Skin epidermis (tissue), 12 donors: ENCODE measurements around the gene MMP23B.
"Not testable (repeated sequence)": the region's sequence is repeated elsewhere in the genome, so short reads cannot be mapped to it uniquely, and the experiment has no call there.

Source experiments
- H3K27ac ChIP-seq, 21 experiments: fragments of 200-600 bp; sonication (generic) in 11 of 21; one replicate each; pipeline ENCODE4 v1.5.0; 2020; ENCODE audit warnings: mild to moderate bottlenecking in 3 of 21, inconsistent platforms in 2 of 21, moderate library complexity in 2 of 21
- H3K4me3 ChIP-seq, 7 experiments: fragments of 200-600 bp; sonication (generic) in 2 of 7; one replicate each; pipeline ENCODE4 v1.5.0; 2020; ENCODE audit warnings: inconsistent platforms in 2 of 7, mild to moderate bottlenecking in 2 of 7, moderate library complexity in 1 of 7

The MMP23B gene

DNA sequence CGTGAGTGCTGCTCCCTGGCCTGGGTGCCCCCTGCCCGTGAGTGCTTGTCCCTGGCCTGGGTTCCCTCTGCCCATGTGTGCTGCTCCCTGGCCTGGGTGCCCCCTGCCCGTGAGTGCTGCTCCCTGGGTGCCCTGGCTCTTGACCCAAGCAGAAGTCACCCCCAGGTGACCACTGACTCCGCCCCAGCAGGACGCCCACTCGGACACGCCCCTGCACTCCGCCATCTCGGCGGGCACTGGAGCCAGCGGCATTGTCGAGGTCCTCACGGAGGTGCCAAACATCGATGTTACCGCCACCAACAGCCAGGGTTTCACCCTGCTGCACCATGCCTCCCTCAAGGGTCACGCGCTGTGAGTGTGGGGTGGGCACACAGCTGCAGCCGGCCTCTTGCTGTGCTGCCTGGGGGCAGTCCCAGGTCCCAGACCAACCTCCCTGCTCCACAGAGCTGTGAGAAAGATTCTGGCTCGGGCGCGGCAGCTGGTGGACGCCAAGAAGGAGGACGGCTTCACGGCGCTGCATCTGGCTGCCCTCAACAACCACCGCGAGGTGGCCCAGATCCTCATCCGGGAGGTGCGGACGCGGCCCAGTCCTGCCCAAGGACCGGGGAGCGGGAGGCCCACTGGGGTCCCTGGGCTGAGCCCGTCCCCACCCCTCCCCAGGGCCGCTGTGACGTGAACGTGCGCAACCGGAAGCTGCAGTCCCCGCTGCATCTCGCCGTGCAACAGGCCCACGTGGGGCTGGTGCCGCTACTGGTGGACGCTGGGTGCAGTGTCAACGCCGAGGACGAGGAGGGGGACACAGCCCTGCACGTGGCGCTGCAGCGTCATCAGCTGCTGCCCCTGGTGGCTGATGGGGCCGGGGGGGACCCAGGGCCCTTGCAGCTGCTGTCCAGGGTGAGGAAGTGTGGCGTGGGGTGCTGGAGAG, 3.9 kb upstream of the MMP23B start:
- peak overlapping the region in 17 of 21 experiments; percentile 1 to 93 (median 71) for H3K27ac ChIP-seq

DNA sequence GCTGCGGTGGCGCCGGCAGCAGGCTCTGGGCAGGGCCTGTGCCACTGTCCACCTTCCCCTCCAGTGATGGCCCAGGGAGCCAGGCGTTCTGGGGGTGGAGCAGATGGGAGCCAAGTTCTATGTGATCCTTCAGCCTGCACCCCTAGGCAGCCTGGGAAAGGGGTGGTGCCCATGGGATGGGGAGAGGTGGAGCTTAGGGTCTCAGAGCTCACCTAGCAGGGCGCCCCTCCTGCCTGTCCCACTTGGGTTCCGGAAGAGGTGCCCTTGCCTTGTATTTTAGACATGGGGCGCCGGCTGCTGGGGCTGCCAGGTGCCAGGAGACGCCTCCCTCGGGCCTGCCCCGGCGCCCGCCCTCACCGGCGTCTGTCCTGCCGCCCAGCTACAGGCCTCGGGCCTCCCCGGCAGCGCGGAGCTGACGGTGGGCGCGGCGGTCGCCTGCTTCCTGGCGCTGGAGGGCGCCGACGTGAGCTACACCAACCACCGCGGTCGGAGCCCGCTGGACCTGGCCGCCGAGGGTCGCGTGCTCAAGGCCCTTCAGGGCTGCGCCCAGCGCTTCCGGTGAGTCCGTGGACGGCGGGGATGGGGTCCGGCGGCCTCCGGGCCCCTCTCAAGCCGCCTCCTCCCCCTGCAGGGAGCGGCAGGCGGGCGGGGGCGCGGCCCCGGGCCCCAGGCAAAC, 3.1 kb upstream of the MMP23B start:
- H3K27ac ChIP-seq: peak overlapping the region in 20 of 21 experiments; percentile 21 to 93 (median 72)
- H3K4me3 ChIP-seq: peak overlapping the region; percentile 28 to 48 (median 39)

More for the DNA sequence above, 3.9 kb upstream of the MMP23B start:
- H3K4me3 ChIP-seq: peak overlapping the region in 6 of 7 experiments; percentile 4 to 48 (median 37)

DNA sequence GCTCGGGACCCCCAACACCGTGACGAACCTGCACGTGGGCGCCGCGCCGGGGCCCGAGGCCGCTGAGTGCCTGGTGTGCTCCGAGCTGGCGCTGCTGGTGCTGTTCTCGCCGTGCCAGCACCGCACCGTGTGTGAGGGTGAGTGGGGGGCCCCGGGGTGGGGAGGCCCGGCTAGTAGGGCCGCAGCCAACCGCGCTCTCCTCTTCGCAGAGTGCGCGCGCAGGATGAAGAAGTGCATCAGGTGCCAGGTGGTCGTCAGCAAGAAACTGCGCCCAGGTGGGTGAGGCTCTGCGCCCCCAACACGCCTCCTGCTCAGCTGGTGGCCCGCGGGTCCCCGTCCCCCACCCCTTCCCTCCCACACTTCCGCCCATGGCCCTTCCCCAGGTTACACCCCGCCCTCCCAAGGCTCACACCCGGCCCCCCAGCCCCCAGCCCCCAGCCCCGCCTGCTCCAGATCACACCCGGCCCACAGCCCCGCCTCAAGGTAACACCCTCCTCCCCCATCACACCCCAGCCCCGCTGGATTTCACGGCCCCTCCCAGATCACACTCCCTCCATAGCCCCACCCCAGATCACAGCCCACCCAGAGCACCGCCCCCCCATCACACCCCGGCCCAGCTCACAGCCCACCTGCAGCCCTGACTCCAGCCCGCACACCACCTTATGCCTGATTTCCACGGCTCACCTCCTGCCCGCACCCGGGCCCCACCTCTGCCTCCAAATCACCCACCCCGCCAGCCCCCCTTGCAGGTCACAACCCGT, 2.4 kb upstream of the MMP23B start:
- Histone ChIP-seq H3K4me3 (peak overlapping the region; percentile 28 to 48 (median 39)), H3K27ac (peak overlapping the region in 20 of 21 experiments; percentile 21 to 93 (median 82))

DNA sequence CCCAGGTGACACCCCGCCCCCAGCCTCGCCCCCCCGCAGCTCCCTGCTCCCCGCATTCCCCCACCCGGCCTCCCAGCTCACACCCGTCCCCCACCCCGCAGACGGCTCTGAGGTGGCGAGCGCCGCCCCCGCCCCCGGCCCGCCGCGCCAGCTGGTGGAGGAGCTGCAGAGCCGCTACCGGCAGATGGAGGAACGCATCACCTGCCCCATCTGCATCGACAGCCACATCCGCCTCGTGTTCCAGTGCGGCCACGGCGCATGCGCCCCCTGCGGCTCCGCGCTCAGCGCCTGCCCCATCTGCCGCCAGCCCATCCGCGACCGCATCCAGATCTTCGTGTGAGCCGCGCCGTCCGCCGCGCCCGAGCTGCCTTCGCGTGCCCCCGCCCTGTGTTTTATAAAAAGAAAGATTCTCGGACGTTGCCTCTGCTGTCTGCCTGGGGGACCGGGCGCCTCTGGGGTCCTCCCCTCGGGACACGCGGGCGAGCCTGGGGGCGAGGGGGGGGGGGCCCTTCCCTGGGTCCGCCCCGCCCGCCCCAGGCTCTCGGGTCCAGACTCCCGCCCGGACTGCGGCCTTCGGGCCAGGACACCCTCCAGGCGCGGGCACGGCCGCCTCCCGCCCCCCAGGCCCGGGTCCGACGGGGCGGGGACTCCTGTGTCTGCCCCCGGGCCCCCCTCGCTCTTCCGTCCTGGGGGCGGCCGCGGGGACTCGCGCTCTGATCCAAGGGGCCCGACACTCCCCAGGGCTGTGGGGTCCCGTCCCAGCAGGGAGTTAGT, 1.6 kb upstream of the MMP23B start:
- Histone ChIP-seq H3K4me3 (peak overlapping the region; percentile 16 to 48 (median 35)), H3K27ac (peak overlapping the region in 20 of 21 experiments; percentile 16 to 93 (median 80))

DNA sequence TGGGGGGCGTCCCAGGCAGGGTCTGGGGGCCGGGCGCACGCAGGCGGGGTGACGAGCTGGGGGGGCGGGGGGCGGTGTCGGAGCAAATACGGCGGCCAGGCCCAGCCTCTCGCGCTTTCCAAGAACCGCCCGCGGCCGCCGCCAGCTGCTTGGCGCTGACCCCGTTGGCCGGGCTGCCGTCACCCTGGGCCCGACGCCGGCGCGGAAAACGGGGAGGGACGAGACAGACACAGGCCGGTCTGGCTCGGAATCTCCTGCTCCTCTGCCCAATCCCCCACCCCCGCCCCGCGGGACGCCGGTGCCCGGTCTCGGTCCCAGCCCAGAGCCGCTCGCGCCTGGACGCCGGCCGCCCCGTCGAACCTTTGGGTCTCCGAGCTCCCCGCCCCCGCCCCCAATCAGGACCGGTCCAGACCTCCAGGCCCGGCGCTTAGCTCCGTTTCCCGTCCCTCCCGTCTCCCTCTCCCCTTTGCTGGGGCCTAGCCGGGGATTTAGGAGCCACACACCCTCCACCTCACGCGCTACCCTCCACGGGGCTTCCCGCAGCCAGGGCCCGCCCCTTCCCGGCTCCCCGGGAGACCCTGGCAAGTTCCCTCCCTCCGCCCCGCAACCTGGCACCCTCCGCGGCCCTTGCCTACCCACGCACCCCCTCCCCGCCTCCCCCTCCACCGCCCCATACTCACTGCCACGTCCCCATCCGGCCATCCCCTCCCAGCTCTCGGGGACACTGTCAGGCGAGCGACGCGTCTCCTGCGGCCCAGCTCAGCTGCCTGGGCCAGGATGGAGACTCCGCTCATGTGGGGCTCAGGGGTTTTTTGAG, 800 bp upstream of the MMP23B start:
- Histone ChIP-seq H3K4me3 (peak overlapping the region; percentile 16 to 48 (median 35)), H3K27ac (peak overlapping the region in 20 of 21 experiments; percentile 16 to 93 (median 80))

DNA sequence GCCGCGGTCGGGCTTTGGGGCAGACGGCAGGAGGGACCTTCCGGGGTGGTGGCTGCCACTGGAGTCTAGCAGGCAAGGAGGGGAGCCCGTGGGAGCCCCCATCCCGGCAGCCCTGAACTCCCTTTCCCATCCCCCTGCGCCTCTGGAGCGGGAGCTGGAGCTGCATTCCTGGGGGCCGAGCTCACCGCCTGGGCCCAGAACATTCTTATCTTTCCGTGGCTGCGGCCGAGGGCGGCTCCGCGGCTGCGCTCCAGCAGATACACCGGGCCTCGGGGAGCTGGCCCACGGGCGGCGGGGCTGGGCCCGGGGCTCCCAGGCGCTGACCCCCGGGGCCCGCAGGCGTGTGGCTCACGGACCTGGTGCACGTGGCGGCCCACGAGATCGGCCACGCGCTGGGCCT, 1.4 kb downstream of the MMP23B start:
- not testable (repeated sequence) for H3K27ac ChIP-seq, H3K4me3 ChIP-seq

DNA sequence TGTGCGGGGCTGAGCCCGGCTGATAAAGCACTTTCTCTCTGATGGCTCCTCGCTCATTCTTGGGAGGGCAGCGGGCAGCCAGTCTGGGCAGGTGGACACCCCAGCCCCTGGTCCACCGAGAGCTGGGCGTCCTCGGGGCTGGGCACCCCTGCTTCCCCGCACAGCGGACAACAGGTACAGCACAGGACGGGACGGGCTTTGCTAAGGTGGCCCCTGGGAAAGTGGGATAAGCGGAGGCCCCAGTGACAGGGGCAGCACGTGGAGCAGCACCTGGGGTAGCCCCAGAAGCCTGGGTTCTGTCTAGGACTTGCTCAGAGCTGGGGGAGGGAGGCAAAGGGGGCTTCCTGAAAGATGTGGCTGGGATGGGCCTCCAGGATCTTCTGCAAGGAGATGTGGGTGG, 2.6 kb downstream of the MMP23B start:
- not testable (repeated sequence) for H3K27ac ChIP-seq, H3K4me3 ChIP-seq

DNA sequence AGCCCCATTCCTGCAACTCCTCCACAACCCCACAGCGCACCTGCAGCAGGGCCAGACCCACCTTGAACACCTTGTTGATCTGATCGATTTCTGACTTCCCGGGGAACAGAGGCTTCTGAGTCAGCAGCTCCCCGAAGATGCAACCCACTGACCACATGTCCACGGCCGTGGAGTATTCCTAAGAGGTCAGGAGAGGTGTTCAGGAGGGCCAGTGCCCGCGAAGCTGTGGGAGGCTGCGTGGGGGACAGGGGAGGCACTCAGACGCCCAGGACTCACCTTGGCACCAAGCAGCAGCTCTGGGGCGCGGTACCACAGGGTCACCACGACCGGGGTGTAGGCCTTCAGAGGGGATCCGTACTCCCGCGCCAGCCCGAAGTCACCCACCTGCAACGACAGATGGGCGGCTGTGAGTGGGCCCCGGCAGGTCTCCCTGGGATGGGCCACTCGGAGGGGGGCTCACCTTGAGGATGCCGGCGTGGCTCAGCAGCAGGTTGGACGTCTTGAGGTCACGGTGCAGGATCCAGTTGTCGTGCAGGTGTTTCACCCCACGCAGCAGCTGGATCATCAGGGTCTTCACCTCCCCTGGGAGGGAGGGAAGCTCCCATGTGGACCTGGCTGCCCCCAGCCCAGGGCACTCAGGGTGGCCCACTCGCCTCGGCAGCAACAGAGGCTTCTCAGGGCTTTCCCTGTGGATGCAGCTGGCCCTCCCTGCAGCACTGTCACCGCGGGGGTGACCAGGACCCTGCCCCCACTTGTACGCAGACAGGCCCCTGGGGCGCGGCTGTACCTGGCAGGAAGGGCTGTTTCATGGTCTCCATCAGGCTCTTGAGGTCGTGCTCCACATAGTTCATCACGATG, 4.9 kb downstream of the MMP23B start:
- H3K4me3 ChIP-seq, H3K27ac ChIP-seq: not testable (repeated sequence)

DNA sequence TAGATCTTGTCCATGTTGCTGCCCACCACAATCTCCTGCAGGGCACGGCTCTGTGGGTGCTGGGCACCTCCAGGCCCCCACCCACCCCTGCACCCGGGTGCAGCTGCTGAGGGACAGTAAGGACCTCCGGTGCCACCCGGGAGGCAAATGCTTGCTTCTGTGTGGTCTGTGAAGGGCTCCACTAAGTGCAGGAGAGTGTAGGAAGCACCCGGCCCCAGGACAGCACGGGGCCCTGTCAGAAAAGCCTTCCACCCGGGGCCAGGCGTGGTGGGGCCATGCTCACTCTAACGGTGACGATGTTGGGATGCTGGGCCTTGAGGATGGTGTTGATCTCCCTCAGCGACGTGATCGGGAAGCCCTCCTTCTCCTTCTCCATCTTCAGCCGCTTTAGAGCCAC, 5.5 kb downstream of the MMP23B start:
- H3K27ac ChIP-seq, H3K4me3 ChIP-seq: not testable (repeated sequence)

DNA sequence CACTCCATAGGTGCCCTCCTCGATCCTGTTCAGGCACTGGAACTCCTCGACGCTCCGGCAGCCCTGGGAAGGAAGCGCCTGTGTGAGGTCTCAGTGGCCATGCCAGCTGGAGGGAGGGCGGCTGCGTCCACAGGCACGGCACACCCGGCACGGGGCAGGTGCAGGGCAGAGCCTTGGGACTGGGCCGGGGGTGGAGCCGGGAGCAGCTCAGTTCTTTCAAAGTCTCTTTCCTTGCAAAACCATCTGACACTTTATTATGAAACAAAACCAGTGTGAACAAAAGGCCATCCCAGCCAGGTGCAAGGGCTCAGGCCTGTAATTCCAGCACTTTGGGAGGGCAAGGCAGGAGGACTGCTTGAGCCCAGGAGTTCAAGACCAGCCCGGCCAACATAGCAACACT, 6.6 kb downstream of the MMP23B start:
- not testable (repeated sequence) for H3K27ac ChIP-seq, H3K4me3 ChIP-seq

DNA sequence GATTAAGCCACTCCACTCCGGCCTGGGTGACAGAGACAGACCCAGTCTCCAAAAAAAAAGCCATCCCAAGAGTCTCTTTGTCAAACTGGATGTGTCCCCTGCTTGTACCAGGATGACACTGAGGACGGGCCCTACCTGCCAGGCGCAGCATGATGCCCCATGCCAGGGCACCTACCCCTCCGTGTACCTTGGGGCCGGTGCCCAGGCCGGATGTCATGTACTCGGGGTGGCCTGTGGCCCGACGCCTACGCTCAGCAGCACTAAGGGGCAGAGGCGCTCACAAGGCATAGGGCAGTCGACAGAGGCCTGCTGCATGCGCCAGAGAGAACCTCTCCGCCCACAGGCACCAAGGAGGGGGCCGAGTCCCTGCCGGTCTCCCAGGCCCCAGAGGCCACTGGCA, 7.4 kb downstream of the MMP23B start:
- not testable (repeated sequence) for H3K27ac ChIP-seq, H3K4me3 ChIP-seq

DNA sequence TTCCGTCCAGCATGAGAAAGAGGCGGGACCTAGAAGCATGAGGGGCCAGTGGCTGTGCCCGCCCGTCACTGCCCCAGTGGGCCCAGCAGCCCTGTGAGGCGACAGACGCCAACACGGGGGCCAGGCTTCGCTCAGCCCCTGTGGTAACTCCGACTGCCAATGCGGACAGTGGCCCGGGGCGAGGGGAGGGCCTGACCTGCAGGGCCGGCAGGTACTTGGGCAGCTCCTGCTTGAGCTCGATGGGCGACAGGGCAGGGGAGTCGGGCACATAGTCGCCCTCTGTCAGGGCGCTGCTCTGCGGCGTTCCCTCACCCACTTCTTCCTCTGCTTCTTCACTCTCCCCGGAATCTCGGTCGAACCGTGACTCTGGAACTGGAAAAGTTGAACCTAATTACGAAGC, 8.1 kb downstream of the MMP23B start:
- H3K27ac ChIP-seq, H3K4me3 ChIP-seq: not testable (repeated sequence)

DNA sequence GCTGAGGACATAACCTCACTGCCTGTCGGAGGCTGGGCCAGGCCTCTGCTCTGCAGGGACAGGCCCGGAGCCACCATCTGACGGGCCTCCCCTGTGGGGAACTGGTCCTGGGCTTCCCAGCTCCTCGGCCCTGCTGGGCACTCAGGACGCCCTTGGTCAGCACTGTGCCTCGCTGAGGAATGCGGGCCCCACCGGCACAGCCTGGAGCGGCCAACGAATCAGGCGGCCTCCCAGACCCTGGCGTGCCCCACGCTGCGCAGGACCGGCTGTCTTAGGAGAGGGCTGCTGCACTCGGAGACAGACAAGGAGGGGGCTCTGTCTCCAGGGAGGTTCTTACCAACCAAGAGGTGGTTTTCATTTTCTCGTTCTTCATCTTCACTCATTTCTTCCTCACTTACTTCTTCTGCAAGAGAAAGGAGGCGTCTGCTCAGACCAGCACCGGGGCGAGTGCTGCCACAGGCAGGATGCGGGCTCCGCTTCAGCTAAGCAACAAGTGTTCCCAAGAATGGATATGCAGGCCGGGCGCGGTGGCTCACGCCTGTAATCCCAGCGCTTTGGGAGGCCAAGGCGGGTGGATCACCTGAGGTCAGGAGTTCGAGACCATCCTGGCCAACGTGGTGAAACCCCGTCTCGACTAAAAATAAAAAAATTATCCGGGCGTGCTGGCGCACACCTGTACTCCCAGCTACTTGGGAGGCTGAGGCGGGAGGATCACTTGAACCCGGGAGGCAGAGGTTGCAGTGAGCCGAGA, 8.9 kb downstream of the MMP23B start:
- not testable (repeated sequence) for H3K27ac ChIP-seq, H3K4me3 ChIP-seq

DNA sequence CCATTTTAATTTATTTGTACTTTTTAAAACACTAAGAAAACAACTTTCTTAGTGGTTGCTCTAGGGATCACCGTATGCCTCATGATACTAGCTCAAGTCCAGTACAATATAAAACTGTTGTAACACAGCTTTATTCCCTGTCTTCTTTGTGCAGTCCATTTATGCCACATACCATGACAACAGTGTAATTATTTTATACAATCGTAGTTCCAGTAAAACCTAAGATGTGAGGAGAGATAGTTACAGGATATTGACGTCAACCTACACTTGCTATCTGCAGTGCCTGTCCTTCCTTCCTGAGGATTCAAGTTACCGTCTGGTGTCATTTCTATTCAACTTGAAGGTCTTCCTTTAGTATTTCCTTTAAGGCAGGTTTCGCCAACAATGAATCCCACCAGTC, 14.4 kb downstream of the MMP23B start:
- not testable (repeated sequence) for H3K27ac ChIP-seq

DNA sequence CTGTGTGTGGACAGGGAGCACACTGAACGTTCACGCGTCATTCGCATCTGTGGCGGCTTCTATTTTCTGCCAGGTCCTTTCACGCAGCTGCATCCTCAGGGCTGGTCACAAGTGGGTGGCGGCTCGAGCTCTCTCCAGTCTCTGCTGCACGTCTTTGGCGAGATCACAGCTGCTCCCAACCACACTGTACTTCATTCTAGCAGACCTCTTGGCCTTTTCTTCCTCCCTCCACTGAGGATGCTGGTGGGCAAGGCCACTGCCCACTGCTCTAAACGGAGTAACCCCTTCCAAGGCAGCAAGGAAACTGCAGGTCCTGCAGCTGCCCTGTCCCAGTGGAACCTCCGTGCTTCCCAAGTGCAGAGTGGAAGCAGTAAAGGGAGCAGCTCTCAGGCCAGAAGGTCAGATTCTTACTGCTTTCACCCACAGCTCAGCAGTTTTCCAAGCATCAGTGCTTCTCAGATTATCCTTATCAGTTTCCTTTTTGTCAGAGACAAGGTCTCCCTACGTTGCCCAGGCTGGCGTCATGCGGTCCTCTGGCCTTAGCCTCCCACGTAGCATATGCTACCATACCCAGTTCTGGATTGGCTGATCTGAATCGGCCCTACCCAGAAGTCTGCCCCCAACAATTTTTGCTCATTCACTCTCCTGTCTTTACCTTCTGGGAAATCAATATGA, 15.7 kb downstream of the MMP23B start:
- H3K4me3 ChIP-seq, H3K27ac ChIP-seq: not testable (repeated sequence)

More for the DNA sequence above, 14.4 kb downstream of the MMP23B start:
- H3K4me3 ChIP-seq: not testable (repeated sequence)

DNA sequence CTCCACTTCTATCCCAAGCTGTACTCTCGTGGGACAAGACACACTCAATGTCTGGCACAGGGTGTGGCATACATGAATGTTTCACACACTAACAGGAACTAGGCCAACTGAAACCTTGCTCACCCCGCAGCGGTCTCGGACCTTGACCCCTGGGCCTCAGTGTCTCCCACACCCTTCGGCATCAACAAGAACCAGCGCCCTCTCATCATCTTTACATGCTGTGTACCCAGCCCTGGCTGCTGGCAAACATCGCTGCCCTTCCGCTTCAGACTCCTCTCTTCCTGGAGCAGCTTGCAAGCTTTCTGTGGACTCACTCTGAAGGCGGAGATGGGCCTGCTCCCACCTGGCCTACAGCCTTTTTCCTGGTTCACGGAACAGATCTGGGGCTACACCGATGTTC, 16.3 kb downstream of the MMP23B start:
- H3K4me3 ChIP-seq, H3K27ac ChIP-seq: not testable (repeated sequence)
